Tibial artery (tissue), 4 donors: ENCODE results near the gene ASB10.

Experiments
- DNase-seq, 2 donors: peaks; one replicate each; pipeline ENCODE4 v3.0.0-alpha.2; 2019
- H3K27ac ChIP-seq, 2 donors: fragments of 200-600 bp; sonication (generic) in 1 of 2; 1 replicate in 1 of 2; 2 replicates in 1 of 2; pipeline ENCODE4 v1.5.1; 2018 to 2019; ENCODE audit warnings: mild to moderate bottlenecking in 1 of 2
- H3K27me3 ChIP-seq, 2 donors: fragments of 200-600 bp; sonication (generic) in 1 of 2; one replicate each; pipeline versions ENCODE4 v1.5.1 to v1.6.0; 2016 to 2019
- H3K36me3 ChIP-seq, 3 donors: fragments of 200-600 bp; sonication (generic) in 2 of 3; one replicate each; pipeline ENCODE4 v1.5.1; 2016 to 2019; ENCODE audit warnings: mild to moderate bottlenecking in 2 of 3
- H3K4me1 ChIP-seq, 4 donors: fragments of 200-600 bp; sonication (generic) in 2 of 4; 1 replicate in 3 of 4; 2 replicates in 1 of 4; pipeline ENCODE4 v1.5.1; 2016 to 2019
- H3K4me3 ChIP-seq, 2 donors: fragments of 200-600 bp; sonication (generic) in 1 of 2; 1 replicate in 1 of 2; 2 replicates in 1 of 2; pipeline ENCODE4 v1.5.1; 2018 to 2019; ENCODE audit warnings: mild to moderate bottlenecking in 2 of 2
- H3K9me3 ChIP-seq, 3 donors: fragments of 200-600 bp; sonication (generic) in 1 of 3; one replicate each; pipeline ENCODE4 v1.5.1; 2016 to 2019
- CTCF ChIP-seq, 2 experiments: fragments of 200-600 bp in 1 of 2; fragments of 450-650 bp in 1 of 2; IDR thresholded peaks; one replicate each; pipeline ENCODE4 v1.5.1; 2017 to 2019; ENCODE audit warnings: antibody characterized with exemption in 2 of 2, mild to moderate bottlenecking in 1 of 2, moderate library complexity in 1 of 2
- intact Hi-C: fragments of 100-400 bp; cut with DNase I; formaldehyde crosslinking; loops from one replicate; pipeline ENCODE4 v1.15.0; 2023; ENCODE audit warnings: low total_unique reads

Gene ASB10

GRCh38 chr7:151212626-151213025 is 25.6 kb upstream of the ASB10 start:
- Histone ChIP-seq H3K27ac (no peak overlapping the region), H3K4me1 (no peaks in the 10 kb centered on the region), H3K27me3 (no peaks in the 10 kb centered on the region), H3K9me3 (no peaks in the 10 kb centered on the region), H3K4me3 (no peak overlapping the region), H3K36me3 (peaks cover 49 to 60% (median 57%) of the 10 kb centered on the region in 3 donors)
- TF ChIP-seq CTCF (IDR thresholded peaks at IDR 0.05) = no peak
- DNase-seq = no peak
- intact Hi-C loops = no loop called here

- H3K27me3 ChIP-seq = peaks cover 0 to 4% of the 10 kb centered on the region in 2 donors
- DNase-seq = no peak
- H3K27ac ChIP-seq = no peak overlapping the region
- no peaks in the 10 kb centered on the region for H3K4me1 ChIP-seq
- H3K4me3 ChIP-seq = no peak overlapping the region
- H3K9me3 ChIP-seq = no peaks in the 10 kb centered on the region
- peaks cover 38 to 47% (median 43%) of the 10 kb centered on the region in 3 donors for H3K36me3 ChIP-seq
- intact Hi-C loops = no loop called here
- TF ChIP-seq CTCF (IDR thresholded peaks at IDR 0.05) = no peak
Observed at GRCh38 chr7:151211155-151211772, 24.2 kb upstream of the ASB10 start.

GRCh38 chr7:151210087-151210854 is 23.2 kb upstream of the ASB10 start, which contains the start of gene H2BK1:
H2BK1 (minus strand) TSS chr7:151210488; CDS start chr7:151210318, 170 bp downstream.
- intact Hi-C loops = no loop called here
- Histone ChIP-seq H3K27ac (no peak within 1 kb of the TSS), H3K27me3 (peaks cover 0 to 9% of the 10 kb centered on the region in 2 donors), H3K36me3 (peaks cover 28 to 37% (median 33%) of the 10 kb centered on the region in 3 donors), H3K4me1 (no peaks in the 10 kb centered on the region), H3K4me3 (no peak within 1 kb of the TSS), H3K9me3 (no peaks in the 10 kb centered on the region)
- no peak for TF ChIP-seq CTCF (IDR thresholded peaks at IDR 0.05)
- no peak for DNase-seq

- Histone ChIP-seq H3K36me3 (peaks cover 22 to 30% (median 26%) of the 10 kb centered on the region in 3 donors), H3K9me3 (no peaks in the 10 kb centered on the region), H3K27me3 (peaks cover 0 to 16% of the 10 kb centered on the region in 2 donors), H3K4me1 (no peaks in the 10 kb centered on the region), H3K4me3 (no peak overlapping the region), H3K27ac (no peak overlapping the region)
- TF ChIP-seq CTCF (IDR thresholded peaks at IDR 0.05) = no peak
- intact Hi-C loops = no loop called here
- no peak for DNase-seq
Observed at GRCh38 chr7:151209588-151209987, 22.5 kb upstream of the ASB10 start.

GRCh38 chr7:151208253-151208862 is 21.3 kb upstream of the ASB10 start:
- peaks cover 13 to 18% (median 14%) of the 10 kb centered on the region in 3 donors for H3K36me3 ChIP-seq
- no peak for DNase-seq
- intact Hi-C loops = no loop called here
- H3K27me3 ChIP-seq = peaks cover 0 to 27% of the 10 kb centered on the region in 2 donors
- no peaks in the 10 kb centered on the region for H3K9me3 ChIP-seq
- H3K4me3 ChIP-seq = no peak overlapping the region
- no peaks in the 10 kb centered on the region for H3K4me1 ChIP-seq
- H3K27ac ChIP-seq = no peak overlapping the region
- no peak for TF ChIP-seq CTCF (IDR thresholded peaks at IDR 0.05)
